GM12878 (cell line): ENCODE data around the gene CPNE5. TPM values are rescaled to one million over a fixed set of nuclear protein-coding genes. Genes with fewer than 3 reads are reported as not detected.

ENCODE experiments used
- ATAC-seq: fragments of 200-7000 bp; cut with Tn5 transposase; 3 replicates; pipeline ENCODE4 v1.9.1; 2020; ENCODE audit warnings: mild to moderate bottlenecking, moderate library complexity
- BruUV-seq: library from RNA; stranded (reverse); fragments of 400-500 nt; replicated peaks from 2 replicates; lab custom pipeline; 2021; lab: Mats Ljungman, UMichigan
- CTCF ChIA-PET: fragments of 300-600 bp; sonication (Branson Sonifier 250); formaldehyde crosslinking; extraction: SDS; loops from one replicate; lab custom pipeline; 2021; ENCODE audit warnings: inconsistent platforms; lab: Yijun Ruan, JAX
- POLR2A ChIA-PET: fragments of 350-600 bp; formaldehyde crosslinking; extraction: SDS; loops from one replicate; lab custom pipeline; 2021; ENCODE audit warnings: inconsistent platforms; lab: Charles Lee
- RAD21 ChIA-PET: fragments of 300-600 bp; sonication (Branson Sonifier 250); formaldehyde crosslinking; loops from one replicate; lab custom pipeline; 2023; ENCODE audit warnings: antibody characterized with exemption; ENCODE audit not compliant: unreplicated experiment; lab: Charles Lee
- SMC1A ChIA-PET: fragments of 300-600 bp; sonication (Branson Sonifier 250); formaldehyde crosslinking; loops from one replicate; lab custom pipeline; 2023; ENCODE audit not compliant: unreplicated experiment, uncharacterized antibody; lab: Charles Lee
- DNase-seq: peaks from one replicate; pipeline ENCODE4 v3.0.0-alpha.2; 2011; ENCODE audit warnings: low read depth, low spot score
- FAIRE-seq: peaks from 3 replicates; lab custom pipeline; 2011; peaks lifted over from hg19 to GRCh38; lab: Jason Lieb, UNC
- H2AFZ ChIP-seq: 2 replicates; pipeline ENCODE4 v1.6.0; 2011; ENCODE audit warnings: low read depth, low read length, control low read depth; ENCODE audit not compliant: control insufficient read depth
- H3K27ac ChIP-seq: 2 replicates; pipeline ENCODE4 v1.5.1; 2011; ENCODE audit warnings: control low read depth; ENCODE audit not compliant: control insufficient read depth, insufficient read depth
- H3K27me3 ChIP-seq, 2 experiments: replicated peaks in 1 of 2; 2 replicates each; pipeline versions ENCODE4 v1.6.0 to v1.6.1; 2011; ENCODE audit warnings: low read length in 1 of 2; ENCODE audit not compliant: control insufficient read depth in 2 of 2, insufficient read depth in 2 of 2
- H3K36me3 ChIP-seq, 2 experiments: 2 replicates each; pipeline ENCODE4 v1.5.1; 2011; ENCODE audit warnings: low read length in 1 of 2; ENCODE audit not compliant: control insufficient read depth in 2 of 2, insufficient read depth in 2 of 2
- H3K4me1 ChIP-seq: 2 replicates; pipeline ENCODE4 v1.6.1; 2011; ENCODE audit warnings: mild to moderate bottlenecking, low read length, moderate library complexity, mixed read lengths; ENCODE audit not compliant: control insufficient read depth, insufficient read depth
- H3K4me2 ChIP-seq: 2 replicates; pipeline ENCODE4 v1.6.0; 2011; ENCODE audit warnings: control low read depth; ENCODE audit not compliant: control insufficient read depth, insufficient read depth
- H3K4me3 ChIP-seq: fragments of 200-600 bp; sonication (generic); 2 replicates; pipeline ENCODE4 v1.5.1; 2016
- H3K79me2 ChIP-seq: 2 replicates; pipeline ENCODE4 v1.6.0; 2011; ENCODE audit warnings: low read length; ENCODE audit not compliant: control insufficient read depth, insufficient read depth
- H3K9ac ChIP-seq: 2 replicates; pipeline ENCODE4 v1.8.0; 2011; ENCODE audit warnings: low read length, control low read depth, mixed read lengths; ENCODE audit not compliant: control insufficient read depth, insufficient read depth
- H3K9me3 ChIP-seq: replicated peaks from 3 replicates; pipeline ENCODE4 v1.5.1; 2011; ENCODE audit warnings: mild to moderate bottlenecking, low read length; ENCODE audit not compliant: control insufficient read depth, insufficient read depth
- H4K20me1 ChIP-seq: 2 replicates; pipeline ENCODE4 v1.6.0; 2011; ENCODE audit not compliant: control insufficient read depth, insufficient read depth
- ESRRA ChIP-seq: IDR thresholded peaks from 2 replicates; pipeline ENCODE4 v1.6.1; 2012; ENCODE audit warnings: mild to moderate bottlenecking, low read length, improper control_type of control experiment
- GATAD2B ChIP-seq: fragments of 450-650 bp; conservative IDR thresholded peaks from 2 replicates; pipeline ENCODE4 v1.6.1; 2017; ENCODE audit warnings: low read depth, mild to moderate bottlenecking, moderate library complexity
- KDM1A ChIP-seq: fragments of 200-600 bp; sonication (generic); IDR thresholded peaks from 2 replicates; pipeline ENCODE4 v1.6.1; 2016; ENCODE audit warnings: borderline replicate concordance
- NFXL1 ChIP-seq: fragments of 450-650 bp; IDR thresholded peaks from 2 replicates; pipeline ENCODE4 v1.6.1; 2017; ENCODE audit warnings: antibody characterized with exemption, mild to moderate bottlenecking, borderline replicate concordance
- NR2C1 ChIP-seq: fragments of 450-650 bp; IDR thresholded peaks from 2 replicates; pipeline ENCODE4 v1.6.1; 2017; ENCODE audit warnings: antibody characterized with exemption, mild to moderate bottlenecking, moderate library complexity
- RAD51 ChIP-seq: fragments of 450-650 bp; IDR thresholded peaks from 2 replicates; pipeline ENCODE4 v1.6.1; 2016; ENCODE audit warnings: moderate library complexity, mild to moderate bottlenecking, inconsistent platforms
- RB1 ChIP-seq: fragments of 450-650 bp; formaldehyde crosslinking; IDR thresholded peaks from 2 replicates; pipeline ENCODE4 v1.6.1; 2017; ENCODE audit warnings: mild to moderate bottlenecking, borderline replicate concordance
- SIN3A ChIP-seq: IDR thresholded peaks from 2 replicates; pipeline ENCODE4 v1.6.1; 2012; ENCODE audit warnings: low read depth, low read length, improper control_type of control experiment
- WRNIP1 ChIP-seq: IDR thresholded peaks from 2 replicates; pipeline ENCODE4 v1.6.1; 2011; ENCODE audit warnings: low read depth, low read length, improper control_type of control experiment, borderline replicate concordance
- ZNF207 ChIP-seq: fragments of 450-650 bp; IDR thresholded peaks from 2 replicates; pipeline ENCODE4 v1.6.1; 2014; ENCODE audit warnings: antibody characterized with exemption, mild to moderate bottlenecking, borderline replicate concordance
- ZNF217 ChIP-seq: fragments of 450-650 bp; IDR thresholded peaks from 2 replicates; pipeline ENCODE4 v1.6.1; 2017; ENCODE audit warnings: antibody characterized with exemption, mild to moderate bottlenecking
- WGBS: methylation state at CpG from one replicate; pipeline ENCODE4 v1.1.6; 2016; ENCODE audit warnings: low lambda C conversion rate; ENCODE audit not compliant: insufficient replicate concordance, insufficient coverage; ENCODE audit errors: missing lambda C conversion rate; 5-methylcytosine and 5-hydroxymethylcytosine counted together
- in situ Hi-C: fragments of 300-500 bp; cut with MboI; formaldehyde crosslinking; loops from 9 replicates; pipeline ENCODE4 v1.14.3; 2018; ENCODE audit warnings: mixed read lengths
- intact Hi-C: fragments of 100-400 bp; cut with micrococcal nuclease; formaldehyde crosslinking; loops from one replicate; pipeline ENCODE4 v1.14.2; 2022; ENCODE audit not compliant: unreplicated experiment
- polyA plus RNA-seq, 11 experiments: library from polyadenylated mRNA; depleted of rRNA in 4 of 11; unstranded in 6 of 11; stranded (reverse) in 5 of 11; fragments of >200 nt; fragmentation: Nextera tagmentation in 4 of 11; fragmentation: Illumina TruSeq in 1 of 11; extraction: Ambion mirVana in 4 of 11; extraction: Trizol in 1 of 11; gene quantifications; 1 replicate in 1 of 11; 2 replicates in 10 of 11; pipeline versions ENCODE4 v1.2.1 to v1.2.3, GENCODE V29; 2011 to 2016; ENCODE audit warnings: inconsistent platforms in 2 of 11, missing spikeins in 2 of 11, low read depth in 1 of 11
- total RNA-seq, 4 experiments: library from RNA; depleted of rRNA in 3 of 4; stranded (reverse); fragments of >200 nt in 3 of 4; fragmentation: Illumina TruSeq in 1 of 4; extraction: Trizol in 1 of 4; gene quantifications; 2 replicates each; pipeline versions ENCODE4 v1.2.1 to v1.2.3, GENCODE V29; 2013 to 2021
- TF ChIP-seq, protein P1 (sequence below): IDR thresholded peaks from 2 replicates; pipeline ENCODE4 v1.6.1; 2012; ENCODE audit warnings: mild to moderate bottlenecking, low read depth, low read length
- TF ChIP-seq, protein P2 (sequence below), 3 experiments: IDR thresholded peaks in 2 of 3; conservative IDR thresholded peaks in 1 of 3; 2 replicates each; pipeline ENCODE4 v1.5.1; 2011; ENCODE audit warnings: low read depth in 3 of 3, low read length in 3 of 3, mild to moderate bottlenecking in 3 of 3, control low read depth in 2 of 3, moderate library complexity in 2 of 3, inconsistent platforms in 1 of 3, mixed read lengths in 1 of 3; ENCODE audit not compliant: control insufficient read depth in 2 of 3, insufficient read depth in 1 of 3; ENCODE audit errors: extremely low read depth in 1 of 3
- TF ChIP-seq, protein P3 (sequence below): IDR thresholded peaks from 2 replicates; pipeline ENCODE4 v1.6.1; 2012; ENCODE audit warnings: low read depth, low read length, improper control_type of control experiment
- TF ChIP-seq, protein P4 (sequence below): fragments of 450-650 bp; IDR thresholded peaks from 2 replicates; pipeline ENCODE4 v1.6.1; 2014; ENCODE audit warnings: mild to moderate bottlenecking

CPNE5 gene
- total and polyA plus RNA-seq, 10 of the 15 experiments (the other 5 are each of a cell fraction or from before 2014, with no cell fraction given), result 2.4 to 39.1 (median 18.2) TPM

DNA sequence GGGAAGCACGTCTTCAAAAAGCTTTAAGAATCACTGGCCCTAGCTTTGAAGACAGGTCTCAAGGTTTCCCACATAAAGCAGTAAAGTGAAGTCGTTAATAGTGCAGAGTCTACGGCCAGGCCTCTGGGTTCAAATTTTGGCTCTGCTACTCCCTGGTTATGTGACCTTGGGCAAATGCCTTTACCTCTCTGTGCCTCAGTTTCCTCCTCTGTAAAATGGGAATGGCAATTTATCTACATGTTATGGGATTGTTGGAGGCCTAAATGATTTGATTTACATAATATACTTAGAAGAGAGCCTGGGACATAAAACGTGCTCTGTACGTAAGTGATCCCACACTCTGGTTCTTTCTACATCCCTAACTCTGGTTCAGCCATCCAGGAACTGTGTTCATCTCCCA is 32.1 kb downstream of the CPNE5 start (continued):
- no peak for TF ChIP-seq KDM1A

- ChIA-PET CTCF (interaction anchor here (0.8 to 1.2 kb wide), 4 partner anchors 23 to 212 kb away, joined by 3 to 5 read pairs (median 3); no protein-coding TSS in a partner anchor), RAD21 (no interaction called here), SMC1A (no interaction called here), POLR2A (no interaction called here)
- Histone ChIP-seq H3K36me3 (no peaks in the 10 kb centered on the region), H3K27me3 (no peaks in the 10 kb centered on the region; a peak in 2 of 4 replicates), H3K4me2 (no peak overlapping the region), H2AFZ (no peak overlapping the region), H3K9me3 (no peaks in the 10 kb centered on the region), H3K4me3 (no peak overlapping the region), H3K4me1 (no peaks in the 10 kb centered on the region), H3K79me2 (no peaks in the 10 kb centered on the region), H3K27ac (no peak overlapping the region), H3K9ac (no peak overlapping the region), H4K20me1 (no peaks in the 10 kb centered on the region)
- FAIRE-seq (no peak), DNase-seq (no peak), ATAC-seq (peak; percentile 42)
- intact Hi-C loops, result no loop called here
- no TSS peak for BruUV-seq
- 39% methylated on average over 8 of the region's 8 CpGs for WGBS
- in situ Hi-C loops, result no loop called here
- TF ChIP-seq SIN3A (no peak), RAD51 (no peak), NR2C1 (no peak), WRNIP1 (no peak), GATAD2B (no peak), ESRRA (no peak), NFXL1 (no peak), ZNF217 (no peak), RB1 (no peak), ZNF207 (no peak)
- TF ChIP-seq, protein P1, sequence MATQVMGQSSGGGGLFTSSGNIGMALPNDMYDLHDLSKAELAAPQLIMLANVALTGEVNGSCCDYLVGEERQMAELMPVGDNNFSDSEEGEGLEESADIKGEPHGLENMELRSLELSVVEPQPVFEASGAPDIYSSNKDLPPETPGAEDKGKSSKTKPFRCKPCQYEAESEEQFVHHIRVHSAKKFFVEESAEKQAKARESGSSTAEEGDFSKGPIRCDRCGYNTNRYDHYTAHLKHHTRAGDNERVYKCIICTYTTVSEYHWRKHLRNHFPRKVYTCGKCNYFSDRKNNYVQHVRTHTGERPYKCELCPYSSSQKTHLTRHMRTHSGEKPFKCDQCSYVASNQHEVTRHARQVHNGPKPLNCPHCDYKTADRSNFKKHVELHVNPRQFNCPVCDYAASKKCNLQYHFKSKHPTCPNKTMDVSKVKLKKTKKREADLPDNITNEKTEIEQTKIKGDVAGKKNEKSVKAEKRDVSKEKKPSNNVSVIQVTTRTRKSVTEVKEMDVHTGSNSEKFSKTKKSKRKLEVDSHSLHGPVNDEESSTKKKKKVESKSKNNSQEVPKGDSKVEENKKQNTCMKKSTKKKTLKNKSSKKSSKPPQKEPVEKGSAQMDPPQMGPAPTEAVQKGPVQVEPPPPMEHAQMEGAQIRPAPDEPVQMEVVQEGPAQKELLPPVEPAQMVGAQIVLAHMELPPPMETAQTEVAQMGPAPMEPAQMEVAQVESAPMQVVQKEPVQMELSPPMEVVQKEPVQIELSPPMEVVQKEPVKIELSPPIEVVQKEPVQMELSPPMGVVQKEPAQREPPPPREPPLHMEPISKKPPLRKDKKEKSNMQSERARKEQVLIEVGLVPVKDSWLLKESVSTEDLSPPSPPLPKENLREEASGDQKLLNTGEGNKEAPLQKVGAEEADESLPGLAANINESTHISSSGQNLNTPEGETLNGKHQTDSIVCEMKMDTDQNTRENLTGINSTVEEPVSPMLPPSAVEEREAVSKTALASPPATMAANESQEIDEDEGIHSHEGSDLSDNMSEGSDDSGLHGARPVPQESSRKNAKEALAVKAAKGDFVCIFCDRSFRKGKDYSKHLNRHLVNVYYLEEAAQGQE, result no peak
- TF ChIP-seq, protein P2, sequence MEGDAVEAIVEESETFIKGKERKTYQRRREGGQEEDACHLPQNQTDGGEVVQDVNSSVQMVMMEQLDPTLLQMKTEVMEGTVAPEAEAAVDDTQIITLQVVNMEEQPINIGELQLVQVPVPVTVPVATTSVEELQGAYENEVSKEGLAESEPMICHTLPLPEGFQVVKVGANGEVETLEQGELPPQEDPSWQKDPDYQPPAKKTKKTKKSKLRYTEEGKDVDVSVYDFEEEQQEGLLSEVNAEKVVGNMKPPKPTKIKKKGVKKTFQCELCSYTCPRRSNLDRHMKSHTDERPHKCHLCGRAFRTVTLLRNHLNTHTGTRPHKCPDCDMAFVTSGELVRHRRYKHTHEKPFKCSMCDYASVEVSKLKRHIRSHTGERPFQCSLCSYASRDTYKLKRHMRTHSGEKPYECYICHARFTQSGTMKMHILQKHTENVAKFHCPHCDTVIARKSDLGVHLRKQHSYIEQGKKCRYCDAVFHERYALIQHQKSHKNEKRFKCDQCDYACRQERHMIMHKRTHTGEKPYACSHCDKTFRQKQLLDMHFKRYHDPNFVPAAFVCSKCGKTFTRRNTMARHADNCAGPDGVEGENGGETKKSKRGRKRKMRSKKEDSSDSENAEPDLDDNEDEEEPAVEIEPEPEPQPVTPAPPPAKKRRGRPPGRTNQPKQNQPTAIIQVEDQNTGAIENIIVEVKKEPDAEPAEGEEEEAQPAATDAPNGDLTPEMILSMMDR (IDR thresholded peaks at IDR 0.05 in 2 of 3, conservative IDR thresholded peaks at IDR 0.05 in 1 of 3; ENCODE audit: control insufficient read depth in 2 of 3, extremely low read depth in 1 of 3, insufficient read depth in 1 of 3, low read depth in 3 of 3, low read length in 3 of 3), result no peak
- TF ChIP-seq, protein P3, sequence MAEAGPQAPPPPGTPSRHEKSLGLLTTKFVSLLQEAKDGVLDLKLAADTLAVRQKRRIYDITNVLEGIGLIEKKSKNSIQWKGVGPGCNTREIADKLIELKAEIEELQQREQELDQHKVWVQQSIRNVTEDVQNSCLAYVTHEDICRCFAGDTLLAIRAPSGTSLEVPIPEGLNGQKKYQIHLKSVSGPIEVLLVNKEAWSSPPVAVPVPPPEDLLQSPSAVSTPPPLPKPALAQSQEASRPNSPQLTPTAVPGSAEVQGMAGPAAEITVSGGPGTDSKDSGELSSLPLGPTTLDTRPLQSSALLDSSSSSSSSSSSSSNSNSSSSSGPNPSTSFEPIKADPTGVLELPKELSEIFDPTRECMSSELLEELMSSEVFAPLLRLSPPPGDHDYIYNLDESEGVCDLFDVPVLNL, result no peak
- TF ChIP-seq, protein P4, sequence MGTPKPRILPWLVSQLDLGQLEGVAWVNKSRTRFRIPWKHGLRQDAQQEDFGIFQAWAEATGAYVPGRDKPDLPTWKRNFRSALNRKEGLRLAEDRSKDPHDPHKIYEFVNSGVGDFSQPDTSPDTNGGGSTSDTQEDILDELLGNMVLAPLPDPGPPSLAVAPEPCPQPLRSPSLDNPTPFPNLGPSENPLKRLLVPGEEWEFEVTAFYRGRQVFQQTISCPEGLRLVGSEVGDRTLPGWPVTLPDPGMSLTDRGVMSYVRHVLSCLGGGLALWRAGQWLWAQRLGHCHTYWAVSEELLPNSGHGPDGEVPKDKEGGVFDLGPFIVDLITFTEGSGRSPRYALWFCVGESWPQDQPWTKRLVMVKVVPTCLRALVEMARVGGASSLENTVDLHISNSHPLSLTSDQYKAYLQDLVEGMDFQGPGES, result no peak
Measured at GRCh38 chr6:36805917-36806316, 33.3 kb downstream of the CPNE5 start.
